Limb (tissue), 2 donors: ENCODE measurements around the gene LUZP2.

Experiments used
- DNase-seq, 2 donors: peaks; one replicate each; pipeline ENCODE4 v3.0.0-alpha.2; 2016; ENCODE audit errors: extremely low spot score in 2 of 2

The LUZP2 gene

DNA sequence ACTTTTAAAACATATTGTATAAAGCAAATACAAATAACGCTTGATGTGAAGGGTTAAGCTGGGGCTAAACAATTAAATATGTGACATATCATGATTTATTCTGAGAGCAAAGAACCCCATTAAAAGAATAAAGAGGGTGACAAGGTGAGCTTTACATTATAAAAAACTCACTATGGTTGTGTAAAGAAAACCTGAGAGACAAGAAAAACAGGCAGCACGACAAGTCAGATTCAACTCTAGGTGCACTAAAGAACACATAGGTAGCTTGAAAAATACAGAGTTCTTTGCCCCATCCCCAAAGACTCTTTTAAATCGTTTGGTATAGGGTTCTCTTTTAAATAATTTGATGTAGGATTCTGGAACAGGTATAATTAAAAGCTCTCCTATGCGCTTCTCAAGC is 63.5 kb downstream of the LUZP2 start:
- no peak for DNase-seq

DNA sequence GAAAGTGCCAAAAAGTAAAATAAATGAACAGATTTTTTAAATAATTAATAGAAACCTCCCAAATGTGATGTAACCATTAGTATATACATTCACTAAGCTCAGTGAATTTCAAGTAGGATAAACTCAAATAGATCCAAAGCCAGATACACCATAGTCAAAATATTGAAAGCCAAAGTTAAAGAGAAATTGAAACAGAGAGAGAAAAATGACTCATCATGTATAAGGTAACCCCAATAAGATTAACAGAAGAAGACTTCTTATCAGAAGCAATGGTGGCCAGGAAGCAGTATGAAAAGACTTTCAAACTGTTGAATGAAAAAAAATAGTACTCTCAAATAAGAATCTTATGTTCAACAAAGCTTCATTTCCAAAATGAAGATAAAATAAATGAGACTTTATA is 70.5 kb downstream of the LUZP2 start:
- no peak for DNase-seq

DNA sequence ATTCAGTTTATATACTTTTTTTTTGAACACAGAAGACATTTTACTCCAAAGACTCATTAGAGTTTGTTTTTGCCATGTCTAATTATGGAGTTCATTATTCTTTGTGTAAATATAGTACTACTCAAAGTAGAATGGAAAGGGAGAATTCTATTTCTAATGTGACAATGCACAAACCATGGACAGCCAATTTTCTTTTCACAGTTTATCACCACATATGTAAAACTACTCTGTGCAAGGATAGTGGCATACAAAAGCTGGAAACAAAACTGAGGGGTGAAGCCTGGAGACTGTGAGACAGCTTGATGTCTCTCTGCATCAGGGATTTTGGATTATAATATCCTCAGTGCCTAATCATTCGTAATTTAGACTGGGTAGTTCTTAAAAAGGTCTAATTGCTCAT is 75.5 kb downstream of the LUZP2 start:
- no peak for DNase-seq

DNA sequence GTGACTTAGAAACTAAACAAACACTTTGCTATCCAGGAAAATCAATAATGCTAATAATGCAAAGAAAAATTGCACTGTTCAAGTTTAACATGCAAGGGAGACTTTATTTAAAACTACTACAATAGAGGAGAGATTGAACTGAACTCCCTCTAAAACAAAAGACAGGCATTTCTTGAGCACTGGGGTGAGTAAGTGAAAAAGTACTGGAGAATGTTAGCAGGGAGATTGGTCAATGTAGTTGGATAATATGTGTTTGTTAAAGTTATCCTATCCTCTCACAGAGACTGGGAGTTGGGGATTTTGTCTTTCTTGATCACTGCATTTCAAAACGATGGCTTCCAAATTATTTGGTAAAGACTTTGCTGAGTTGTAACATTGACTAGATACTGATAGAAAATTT is 77.6 kb downstream of the LUZP2 start:
- no peak for DNase-seq

DNA sequence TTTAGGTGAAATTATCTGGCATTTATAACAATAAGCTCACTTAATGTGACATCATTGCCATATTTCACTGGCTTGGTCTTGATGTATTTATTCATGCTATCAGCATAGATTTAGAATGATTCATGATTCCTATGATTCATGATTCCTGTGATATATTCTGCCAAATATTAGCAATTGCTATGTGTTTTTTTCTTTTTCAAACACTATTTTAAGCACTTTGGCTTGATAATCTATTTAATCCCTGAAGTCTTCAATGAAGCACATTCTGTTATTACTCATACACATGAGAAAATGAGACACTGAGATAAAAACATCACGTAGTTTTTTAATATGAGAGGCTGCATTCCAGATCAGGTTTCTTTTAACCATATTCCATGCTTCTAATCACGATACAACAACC is 78.5 kb downstream of the LUZP2 start:
- no peak for DNase-seq

DNA sequence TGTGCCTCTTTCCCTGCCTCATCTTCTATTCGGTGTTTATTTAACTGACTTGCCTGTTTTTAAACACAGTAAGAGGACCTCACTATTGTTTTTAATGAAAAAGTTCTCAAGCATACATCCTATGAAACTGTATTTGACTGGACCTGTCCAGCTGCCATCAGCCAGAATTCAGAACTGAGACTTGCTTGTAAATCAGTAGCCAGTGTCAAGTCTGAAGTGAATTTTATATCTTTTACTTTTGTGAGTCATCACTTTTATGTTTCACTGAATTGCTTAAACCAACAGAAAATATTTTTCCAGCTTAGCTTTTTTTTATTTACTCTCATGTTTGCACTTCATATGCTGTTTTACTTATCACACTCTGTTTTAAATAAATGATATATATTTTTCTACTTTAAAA is 88.3 kb downstream of the LUZP2 start:
- no peak for DNase-seq

DNA sequence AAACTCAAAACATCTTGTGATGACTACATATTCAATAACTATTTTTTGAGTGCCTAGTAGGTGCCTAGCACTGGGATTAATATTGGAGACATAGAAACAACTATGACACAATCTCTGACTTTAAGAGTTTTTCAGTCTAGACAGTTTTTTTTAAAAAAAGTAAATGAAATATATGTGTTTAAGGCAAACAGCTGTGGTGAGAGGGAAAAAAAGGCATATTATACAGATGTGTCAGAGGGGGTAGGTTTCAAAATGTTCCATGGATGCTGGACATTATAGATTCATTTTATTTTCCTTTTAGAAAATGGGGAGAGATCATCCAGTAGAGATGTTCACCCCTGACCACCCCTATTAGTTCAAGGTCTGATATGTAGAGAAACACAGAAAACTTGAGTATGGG is 90.8 kb downstream of the LUZP2 start:
- no peak for DNase-seq

DNA sequence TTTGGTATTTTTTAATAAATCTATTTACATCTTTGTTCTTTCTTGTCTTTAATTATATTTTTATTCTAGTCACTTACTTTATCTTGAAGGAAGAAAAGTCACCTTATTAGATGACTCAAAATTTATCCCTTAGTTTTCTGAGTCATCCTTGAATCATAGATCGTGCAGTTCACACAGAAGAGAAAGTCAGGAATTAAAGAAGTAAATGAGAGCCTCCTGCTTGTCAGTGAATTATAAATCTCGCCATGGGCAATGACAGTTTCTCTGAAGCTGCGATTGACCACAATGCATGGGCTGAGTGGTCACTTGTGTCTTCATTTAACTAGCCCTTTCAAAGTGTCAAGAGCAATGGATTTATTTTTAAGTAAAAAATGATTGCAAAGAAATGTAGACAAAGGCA is 91.2 kb downstream of the LUZP2 start:
- no peak for DNase-seq

DNA sequence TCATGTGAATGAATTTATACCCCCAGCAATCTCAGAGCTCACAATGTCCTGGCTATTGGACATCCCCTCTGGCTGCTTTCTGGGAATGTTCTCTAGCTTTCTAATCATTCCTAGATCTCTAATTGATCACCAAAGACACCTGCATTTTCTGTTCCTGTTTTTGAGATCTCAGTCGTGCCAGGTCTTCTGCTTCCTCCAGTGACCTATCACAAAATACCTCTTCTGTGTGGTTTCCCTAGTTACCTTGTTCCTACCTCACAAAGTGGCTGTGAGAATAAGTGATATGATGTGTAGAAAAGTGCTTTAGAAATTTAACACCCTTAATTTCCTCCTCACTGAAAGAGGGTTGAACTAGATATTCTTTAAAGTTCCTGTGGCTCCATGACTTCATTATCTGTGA is 92.2 kb downstream of the LUZP2 start:
- no peak for DNase-seq

DNA sequence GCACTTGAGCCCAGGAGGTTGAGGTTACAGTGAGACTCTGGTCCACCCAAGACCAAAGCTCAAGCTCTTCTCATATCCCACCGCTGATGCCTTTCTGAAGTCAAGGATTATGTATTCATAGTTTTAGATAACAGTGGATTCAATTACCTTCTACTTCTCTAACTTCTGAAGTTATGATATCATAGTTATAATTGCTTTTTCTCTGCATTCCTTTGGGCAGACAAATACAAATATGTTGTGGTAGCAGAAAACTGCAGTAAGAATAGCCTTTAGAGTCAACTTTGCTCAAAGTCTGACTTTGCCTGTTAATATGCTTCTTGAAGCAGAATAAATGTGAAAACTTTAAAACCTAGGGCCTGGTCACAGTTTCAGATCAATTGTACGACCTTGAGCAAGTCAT is 94.4 kb downstream of the LUZP2 start:
- DNase-seq = no peak

DNA sequence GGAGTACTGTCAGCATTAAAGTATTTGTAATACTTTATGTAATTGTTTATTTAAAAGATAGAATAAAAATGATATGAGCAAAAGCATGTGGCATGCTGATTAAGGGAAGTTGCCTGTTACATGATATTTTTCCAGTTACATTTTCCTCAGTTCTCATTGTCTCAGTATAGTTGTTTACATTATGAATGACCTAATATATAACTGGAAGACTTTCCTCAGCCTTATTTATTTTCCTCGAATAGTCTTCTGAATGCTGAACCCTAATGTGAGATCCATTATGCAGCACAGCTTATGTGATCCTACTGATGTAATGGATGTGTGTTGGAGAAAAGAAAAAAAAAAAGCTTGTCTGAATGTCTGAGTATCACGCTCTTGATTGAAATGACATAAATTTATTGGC is 95.5 kb downstream of the LUZP2 start:
- DNase-seq = no peak

DNA sequence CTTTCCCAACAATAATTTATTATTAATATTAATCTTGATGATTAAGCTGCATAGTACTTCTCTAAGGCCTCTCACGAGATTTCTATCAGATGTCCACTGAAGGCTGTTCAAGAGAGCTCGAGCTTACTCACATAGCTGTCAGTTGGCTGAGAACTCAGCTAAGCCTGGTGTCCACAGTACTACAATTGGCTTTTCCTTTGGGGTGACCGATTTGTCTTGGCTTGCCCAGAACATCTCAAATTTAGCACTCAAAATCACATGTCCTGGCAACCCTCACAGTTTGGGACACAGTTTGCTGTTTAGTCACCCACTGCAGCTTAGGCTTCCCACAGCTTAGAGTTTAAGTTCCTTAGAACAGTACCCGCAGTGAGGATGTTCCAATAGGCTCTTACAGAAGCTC is 96.5 kb downstream of the LUZP2 start:
- no peak for DNase-seq

DNA sequence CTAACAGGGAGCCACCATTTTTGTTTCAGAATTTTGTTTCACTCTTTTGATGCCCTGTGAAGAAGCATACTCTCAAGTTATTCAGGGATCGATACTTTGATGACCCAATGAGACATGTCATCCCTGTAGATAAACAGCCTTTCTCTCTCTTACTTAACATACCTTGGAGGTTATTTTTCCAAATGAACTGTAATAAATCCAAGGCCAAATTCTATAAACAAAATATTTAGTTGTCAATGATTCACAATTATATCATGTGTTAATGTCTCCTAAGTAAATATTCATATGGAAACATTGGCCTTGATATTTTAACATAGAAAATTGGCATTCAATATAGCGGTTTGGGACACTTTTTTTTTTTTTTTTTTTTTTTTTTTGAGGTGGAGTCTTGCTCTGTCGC is 97.5 kb downstream of the LUZP2 start:
- no peak for DNase-seq

DNA sequence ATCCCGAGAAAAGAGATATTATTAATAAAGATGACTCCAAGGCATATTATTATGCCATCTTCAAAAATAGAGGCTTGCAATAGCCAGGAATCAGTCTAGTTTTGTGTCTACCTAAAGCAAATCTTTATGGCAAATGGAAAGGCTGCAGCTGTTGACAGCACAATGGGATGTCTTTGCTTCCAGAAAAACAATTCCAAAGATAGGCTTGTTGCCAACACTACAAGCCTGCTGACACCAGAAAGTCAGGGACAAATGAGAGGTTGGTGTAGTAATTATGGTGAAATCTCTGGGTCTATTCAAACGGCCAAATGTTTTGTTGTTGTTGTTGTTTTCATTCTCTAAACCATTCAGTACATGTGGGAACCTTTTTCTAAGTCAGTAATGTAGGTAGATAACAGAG is 101.8 kb downstream of the LUZP2 start:
- no peak for DNase-seq

DNA sequence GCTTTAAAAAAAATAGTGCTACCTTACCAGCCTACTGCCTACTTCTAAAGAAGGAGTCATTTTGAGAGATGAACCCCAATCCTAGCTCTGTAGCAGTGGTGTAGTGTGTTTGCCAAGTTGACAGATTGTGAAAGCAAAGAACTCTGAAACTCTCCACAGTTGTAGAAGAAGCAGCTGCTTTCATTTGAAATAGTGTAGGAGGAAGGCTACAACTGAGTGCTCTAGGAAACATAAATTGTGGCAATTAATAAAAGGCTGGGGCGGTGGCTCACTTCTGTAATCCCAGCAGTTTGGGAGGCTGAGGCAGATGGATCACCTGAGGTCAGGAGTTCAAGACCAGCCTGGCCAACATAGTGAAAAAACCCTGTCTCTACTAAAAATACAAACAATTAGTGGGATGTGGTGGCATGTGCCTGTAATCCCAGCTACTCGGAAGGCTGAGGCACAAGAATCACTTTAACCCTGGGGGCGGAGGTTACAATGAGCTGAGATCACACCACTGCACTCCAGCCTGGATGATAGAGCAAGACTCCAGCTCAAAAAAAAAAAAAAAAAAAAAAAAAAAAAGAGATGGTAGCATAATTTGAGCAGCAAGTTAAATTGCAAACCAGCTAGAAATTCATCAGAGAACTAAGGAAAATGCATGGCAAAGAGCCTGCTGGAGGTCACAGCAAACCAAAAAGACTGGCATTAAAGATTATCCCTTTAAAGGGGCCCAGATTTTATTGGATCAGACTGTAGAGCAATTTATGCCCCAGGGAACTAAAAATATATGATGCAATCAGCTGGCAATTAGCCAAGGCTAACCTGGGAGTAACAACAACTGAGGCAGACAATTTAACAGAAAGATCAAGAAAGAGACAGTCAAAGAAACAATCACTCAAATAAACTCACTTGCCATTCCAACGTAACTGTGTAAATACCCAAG is 112.6 kb downstream of the LUZP2 start:
- DNase-seq = no peak

DNA sequence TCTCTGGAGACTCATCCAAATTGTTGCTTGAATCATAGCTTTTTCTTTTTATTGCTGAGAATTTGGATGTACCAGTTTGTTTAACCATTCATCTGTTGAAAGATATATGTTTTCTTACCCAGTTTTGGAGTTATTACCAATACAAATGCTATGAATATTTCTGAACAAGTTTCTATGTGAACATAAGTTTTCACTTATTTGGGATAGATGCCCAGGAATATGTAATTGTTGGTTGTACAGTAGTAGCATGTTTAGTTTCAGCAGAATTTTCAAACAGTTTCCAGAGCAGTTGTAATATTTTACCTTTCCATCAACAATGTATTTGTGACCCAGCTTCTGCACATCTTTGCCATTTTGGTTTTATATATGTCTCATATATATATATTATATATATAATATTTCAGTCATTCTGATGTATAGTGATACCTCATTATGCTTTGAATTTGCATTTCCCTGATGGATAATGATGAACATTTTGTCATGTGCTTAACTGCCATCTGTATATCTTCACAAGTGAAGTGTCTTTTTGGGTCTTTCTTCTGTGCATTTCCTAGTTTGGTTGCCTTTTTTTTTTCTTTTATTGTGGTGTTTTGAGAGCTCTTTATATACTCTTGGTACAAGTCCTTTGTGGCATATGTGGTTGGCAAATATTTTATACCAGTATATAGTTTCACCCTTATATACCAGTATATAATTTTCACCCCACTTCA is 118.8 kb downstream of the LUZP2 start:
- no peak for DNase-seq

DNA sequence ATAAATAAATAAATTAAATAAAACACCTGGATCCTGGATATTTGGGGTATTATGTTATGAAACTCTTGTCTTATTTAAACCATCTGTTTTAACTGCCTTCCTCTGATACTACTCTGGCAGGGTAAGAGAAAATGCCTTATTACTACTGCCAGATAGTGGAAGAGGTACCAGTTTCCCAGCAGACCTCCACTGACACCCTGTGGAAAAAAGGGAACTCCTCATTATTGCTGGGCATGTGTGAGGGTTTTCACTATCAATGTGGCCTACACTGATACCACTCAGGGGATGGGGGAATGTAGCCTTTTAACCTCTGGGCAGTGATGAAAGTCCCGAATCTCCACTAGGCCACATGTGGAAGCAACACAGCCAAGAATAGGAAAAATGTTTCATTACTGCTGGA is 121.0 kb downstream of the LUZP2 start:
- DNase-seq = no peak

DNA sequence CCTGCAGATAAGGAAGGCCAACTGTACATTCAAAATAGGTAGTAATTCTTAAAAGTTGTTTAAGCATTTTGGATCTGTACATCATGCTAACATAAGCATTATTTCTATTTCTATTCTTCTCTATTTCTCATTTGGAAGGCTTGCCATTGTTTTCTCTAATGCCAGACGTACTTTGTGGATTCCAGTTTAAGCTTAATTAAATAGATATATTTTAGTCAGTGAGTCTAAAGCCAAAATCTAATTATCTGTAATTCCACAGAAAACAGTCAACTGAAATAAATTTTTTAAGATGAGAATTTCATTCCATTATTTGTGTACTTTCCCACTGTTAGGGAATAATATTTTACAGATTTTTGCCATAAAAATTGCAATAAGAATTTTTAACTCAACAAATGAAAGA is 123.0 kb downstream of the LUZP2 start:
- no peak for DNase-seq

DNA sequence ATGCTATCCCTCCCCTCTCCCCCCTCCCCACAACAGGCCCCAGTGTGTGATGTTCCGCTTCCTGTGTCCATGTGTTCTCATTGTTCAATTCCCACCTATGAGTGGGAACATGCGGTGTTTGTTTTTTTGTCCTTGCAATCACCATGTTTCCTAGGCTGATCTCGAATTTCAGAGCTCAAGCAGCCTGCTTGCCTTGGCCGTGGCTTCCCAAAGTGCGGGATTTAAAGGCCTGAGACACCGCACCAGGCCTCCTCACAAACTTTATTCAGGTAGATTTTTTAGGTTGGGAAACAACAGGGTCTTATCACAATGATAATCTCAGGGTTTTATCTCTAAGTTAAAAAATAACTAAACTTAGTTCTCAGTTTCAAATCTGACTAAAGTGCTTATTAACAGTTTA is 125.4 kb downstream of the LUZP2 start:
- DNase-seq = no peak

DNA sequence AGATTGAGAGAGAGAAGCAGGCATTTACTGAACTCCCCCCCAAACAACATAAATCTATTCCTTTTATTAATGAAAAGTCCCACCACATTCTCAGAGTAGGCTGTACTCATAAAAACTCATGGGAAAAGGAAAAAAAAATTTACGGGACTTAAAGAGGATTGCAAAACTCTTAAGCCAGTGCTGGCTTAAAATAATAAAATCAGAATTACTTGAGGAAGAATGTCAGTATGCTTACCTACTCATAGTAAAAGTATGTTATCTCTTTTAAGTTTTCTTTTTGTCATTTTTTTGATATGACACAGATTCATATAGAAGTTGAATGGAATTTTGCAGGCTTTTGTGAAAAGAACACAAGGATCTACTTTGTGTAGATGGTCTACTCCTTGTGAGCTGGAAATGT is 126.3 kb downstream of the LUZP2 start:
- DNase-seq = no peak

DNA sequence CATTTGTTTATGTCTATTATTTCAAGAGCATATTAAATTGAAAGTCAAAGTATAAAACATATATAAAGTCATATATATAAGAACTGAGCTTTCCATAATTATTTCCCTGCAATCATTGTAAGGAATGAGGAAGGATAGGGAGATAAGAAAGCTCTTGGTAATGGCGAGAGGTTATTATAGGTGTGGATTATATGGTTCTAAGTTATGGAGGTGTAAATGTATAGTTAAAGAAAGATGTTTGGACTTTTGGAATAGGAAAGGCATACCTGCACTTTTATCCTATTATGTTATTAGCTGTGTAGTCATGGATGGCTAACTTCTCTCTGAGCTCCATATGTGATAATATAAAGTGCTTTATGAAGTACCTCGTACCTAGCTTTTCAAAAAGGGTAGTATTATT is 127.6 kb downstream of the LUZP2 start:
- no peak for DNase-seq

DNA sequence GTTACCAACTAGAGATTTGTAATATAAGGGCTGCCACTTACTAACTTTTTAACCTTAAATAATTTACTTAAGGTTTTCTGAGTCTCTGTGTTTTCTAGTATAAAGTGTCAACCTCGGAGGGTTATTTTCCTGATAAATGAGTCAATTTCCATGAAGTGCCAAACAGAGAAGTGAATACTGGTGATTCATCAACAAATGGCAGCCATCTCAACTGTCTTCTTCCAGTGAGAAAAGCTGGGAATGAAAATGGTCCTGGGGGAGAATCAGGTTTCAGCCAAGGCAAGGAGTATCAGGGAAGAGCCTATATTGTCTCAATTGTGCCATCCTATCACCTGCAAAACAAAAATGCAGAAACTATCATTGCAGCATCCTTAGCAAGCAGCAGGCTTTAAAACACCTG is 129.1 kb downstream of the LUZP2 start:
- DNase-seq = no peak

DNA sequence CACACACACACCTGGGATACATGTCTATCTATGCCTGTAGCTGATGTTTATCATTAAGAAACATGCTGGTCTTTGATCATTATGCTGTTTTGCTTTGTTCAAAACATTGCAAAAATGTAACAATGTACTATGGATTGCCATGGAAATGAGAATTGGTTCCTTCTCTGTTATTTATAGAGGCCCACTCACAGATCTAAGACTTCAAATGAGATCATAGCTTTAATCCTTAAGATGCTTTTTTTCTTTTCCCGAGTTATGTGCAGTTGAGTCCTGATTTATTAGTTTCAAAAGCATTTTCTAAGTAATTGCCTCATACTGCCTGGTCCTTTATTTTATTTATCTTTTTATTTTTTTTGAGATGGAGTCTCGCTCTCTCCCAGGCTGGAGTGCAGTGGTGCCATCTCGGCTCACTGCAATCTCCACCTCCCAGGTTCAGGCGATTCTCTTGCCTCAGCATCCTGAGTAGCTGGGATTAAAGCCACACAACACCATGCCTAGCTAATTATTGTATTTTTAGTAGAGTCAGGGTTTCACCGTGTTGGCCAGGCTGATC is 131.4 kb downstream of the LUZP2 start:
- no peak for DNase-seq
